Glutamatergic neuron (in vitro differentiated cells): ENCODE results near the gene EPN1. TPM values are rescaled to one million over a fixed set of nuclear protein-coding genes. Genes with fewer than 3 reads are reported as not detected.

Experiments
- DNase-seq: peaks from one replicate; pipeline ENCODE4 v3.0.0; 2022
- H3K27ac Mint-ChIP-seq: one replicate; pipeline ENCODE4 v1.8.0; 2020; ENCODE audit warnings: mild to moderate bottlenecking, mixed read lengths, inconsistent platforms; ENCODE audit not compliant: unreplicated experiment
- H3K27me3 Mint-ChIP-seq: one replicate; pipeline ENCODE4 v1.8.0; 2020; ENCODE audit warnings: mild to moderate bottlenecking, moderate library complexity, mixed read lengths, inconsistent platforms; ENCODE audit not compliant: unreplicated experiment
- H3K36me3 Mint-ChIP-seq: one replicate; pipeline ENCODE4 v1.8.0; 2020; ENCODE audit warnings: mild to moderate bottlenecking, mixed read lengths, inconsistent platforms; ENCODE audit not compliant: unreplicated experiment
- H3K4me1 Mint-ChIP-seq: one replicate; pipeline ENCODE4 v1.8.0; 2020; ENCODE audit warnings: mild to moderate bottlenecking, low read depth, mixed read lengths, inconsistent platforms; ENCODE audit not compliant: unreplicated experiment
- H3K4me3 Mint-ChIP-seq: one replicate; pipeline ENCODE4 v1.8.0; 2020; ENCODE audit warnings: mild to moderate bottlenecking, mixed read lengths, inconsistent platforms; ENCODE audit not compliant: unreplicated experiment
- H3K9me3 Mint-ChIP-seq: one replicate; pipeline ENCODE4 v1.8.0; 2020; ENCODE audit warnings: mild to moderate bottlenecking, moderate library complexity, mixed read lengths, inconsistent platforms; ENCODE audit not compliant: unreplicated experiment
- total RNA-seq: library from RNA; stranded (reverse); fragmentation: NEBNext Ultra II Directional; extraction: Animal tissue kit (Norgen Biotek cat#: 25700); gene quantifications from one replicate; pipeline ENCODE4 v1.2.1, GENCODE V29; 2021; ENCODE audit not compliant: unreplicated experiment
- TF ChIP-seq, protein P1 (sequence below): fragments of 200-600 bp; sonication (generic); IDR thresholded peaks from one replicate; pipeline ENCODE4 v1.5.0; 2021; ENCODE audit not compliant: partially characterized antibody, unreplicated experiment

The EPN1 gene
- total RNA-seq, 1 donor from 2014 or later = 150 TPM

DNA sequence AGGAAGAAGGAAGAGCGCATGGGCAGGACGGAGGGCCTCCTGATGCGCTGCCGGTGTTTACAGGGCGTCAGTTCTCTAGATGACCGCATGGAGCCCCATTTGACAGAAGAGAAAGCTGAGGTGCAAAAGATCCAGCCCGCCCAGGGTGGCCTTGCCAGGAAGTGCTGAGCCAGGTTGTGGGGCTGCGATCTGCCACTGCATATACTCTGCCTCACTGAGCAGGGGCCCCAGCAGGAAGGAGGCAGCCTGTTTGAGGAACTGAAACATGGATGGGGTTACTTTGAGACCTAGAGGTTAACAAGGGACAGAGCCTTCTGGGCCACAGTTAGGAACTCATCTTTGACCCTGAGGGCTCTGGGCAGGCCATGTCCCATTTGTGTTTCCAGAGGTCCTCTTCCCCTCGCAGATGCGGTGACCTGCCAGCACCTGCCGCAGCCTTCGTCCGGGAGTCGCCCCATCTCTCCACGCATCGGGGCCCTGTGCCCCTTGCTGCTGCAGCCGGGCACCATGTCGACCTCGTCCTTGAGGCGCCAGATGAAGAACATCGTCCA, 3.2 kb downstream of the EPN1 start:
- H3K27ac Mint-ChIP-seq = no peak overlapping the region

DNA sequence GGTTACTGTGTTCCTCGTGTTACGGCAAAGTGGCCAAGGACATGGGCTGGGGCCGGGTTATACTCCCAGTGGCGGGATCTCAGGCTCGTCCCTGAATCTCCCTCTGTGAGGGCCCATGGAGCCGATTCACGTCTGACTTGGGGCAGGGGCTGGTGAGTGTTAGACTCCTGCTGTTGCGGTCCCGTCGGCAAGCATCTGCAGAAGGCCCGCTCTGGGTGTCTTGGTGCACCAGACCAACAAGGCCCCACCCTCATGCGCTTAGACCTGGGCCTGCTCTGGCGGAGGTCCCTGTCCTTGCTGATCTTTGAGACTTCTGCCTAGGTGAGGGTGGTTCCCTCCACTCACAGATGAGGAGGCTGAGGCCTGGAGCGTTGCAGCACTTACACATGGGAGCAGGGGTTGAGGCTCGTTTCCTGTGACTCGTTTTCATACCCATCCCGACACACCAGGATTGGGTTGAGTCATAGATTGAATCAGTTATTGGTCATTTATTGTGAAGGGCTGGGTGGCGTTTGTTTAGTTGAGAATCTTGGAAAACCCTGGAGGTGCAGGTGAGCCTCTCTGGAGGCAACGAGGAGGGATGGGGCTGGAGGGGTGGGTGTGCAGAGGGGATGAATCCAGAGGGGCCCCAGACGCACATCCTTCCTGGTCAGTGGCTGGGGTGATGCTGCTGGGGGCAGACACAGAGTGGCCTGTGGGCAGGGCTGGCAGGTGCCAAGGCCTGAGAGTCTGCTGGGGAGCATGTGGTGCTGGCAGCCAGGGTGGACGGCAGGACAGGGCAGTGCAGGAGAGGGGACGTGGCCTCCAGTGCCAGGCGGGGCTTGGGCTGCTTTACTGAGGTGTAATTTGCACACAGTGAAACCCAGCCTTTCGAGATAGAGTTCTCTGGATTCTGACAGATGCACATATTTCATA, 4.6 kb downstream of the EPN1 start:
- no peak overlapping the region for H3K4me3 Mint-ChIP-seq
- TF ChIP-seq, protein P1, sequence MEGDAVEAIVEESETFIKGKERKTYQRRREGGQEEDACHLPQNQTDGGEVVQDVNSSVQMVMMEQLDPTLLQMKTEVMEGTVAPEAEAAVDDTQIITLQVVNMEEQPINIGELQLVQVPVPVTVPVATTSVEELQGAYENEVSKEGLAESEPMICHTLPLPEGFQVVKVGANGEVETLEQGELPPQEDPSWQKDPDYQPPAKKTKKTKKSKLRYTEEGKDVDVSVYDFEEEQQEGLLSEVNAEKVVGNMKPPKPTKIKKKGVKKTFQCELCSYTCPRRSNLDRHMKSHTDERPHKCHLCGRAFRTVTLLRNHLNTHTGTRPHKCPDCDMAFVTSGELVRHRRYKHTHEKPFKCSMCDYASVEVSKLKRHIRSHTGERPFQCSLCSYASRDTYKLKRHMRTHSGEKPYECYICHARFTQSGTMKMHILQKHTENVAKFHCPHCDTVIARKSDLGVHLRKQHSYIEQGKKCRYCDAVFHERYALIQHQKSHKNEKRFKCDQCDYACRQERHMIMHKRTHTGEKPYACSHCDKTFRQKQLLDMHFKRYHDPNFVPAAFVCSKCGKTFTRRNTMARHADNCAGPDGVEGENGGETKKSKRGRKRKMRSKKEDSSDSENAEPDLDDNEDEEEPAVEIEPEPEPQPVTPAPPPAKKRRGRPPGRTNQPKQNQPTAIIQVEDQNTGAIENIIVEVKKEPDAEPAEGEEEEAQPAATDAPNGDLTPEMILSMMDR = no peak
- H3K27ac Mint-ChIP-seq = no peak overlapping the region
- H3K36me3 Mint-ChIP-seq = no peaks in the 10 kb centered on the region
- DNase-seq = no peak
- H3K9me3 Mint-ChIP-seq = peaks cover 7% of the 10 kb centered on the region
- peaks cover 3% of the 10 kb centered on the region for H3K27me3 Mint-ChIP-seq
- H3K4me1 Mint-ChIP-seq = peaks cover 8% of the 10 kb centered on the region

More for the DNA sequence above, 3.2 kb downstream of the EPN1 start:
- no peak for DNase-seq
- TF ChIP-seq, protein P1 = no peak
- Mint-ChIP-seq H3K27me3 (peaks cover 7% of the 10 kb centered on the region), H3K4me3 (no peak overlapping the region), H3K9me3 (peaks cover 13% of the 10 kb centered on the region), H3K4me1 (peaks cover 8% of the 10 kb centered on the region), H3K36me3 (no peaks in the 10 kb centered on the region)

DNA sequence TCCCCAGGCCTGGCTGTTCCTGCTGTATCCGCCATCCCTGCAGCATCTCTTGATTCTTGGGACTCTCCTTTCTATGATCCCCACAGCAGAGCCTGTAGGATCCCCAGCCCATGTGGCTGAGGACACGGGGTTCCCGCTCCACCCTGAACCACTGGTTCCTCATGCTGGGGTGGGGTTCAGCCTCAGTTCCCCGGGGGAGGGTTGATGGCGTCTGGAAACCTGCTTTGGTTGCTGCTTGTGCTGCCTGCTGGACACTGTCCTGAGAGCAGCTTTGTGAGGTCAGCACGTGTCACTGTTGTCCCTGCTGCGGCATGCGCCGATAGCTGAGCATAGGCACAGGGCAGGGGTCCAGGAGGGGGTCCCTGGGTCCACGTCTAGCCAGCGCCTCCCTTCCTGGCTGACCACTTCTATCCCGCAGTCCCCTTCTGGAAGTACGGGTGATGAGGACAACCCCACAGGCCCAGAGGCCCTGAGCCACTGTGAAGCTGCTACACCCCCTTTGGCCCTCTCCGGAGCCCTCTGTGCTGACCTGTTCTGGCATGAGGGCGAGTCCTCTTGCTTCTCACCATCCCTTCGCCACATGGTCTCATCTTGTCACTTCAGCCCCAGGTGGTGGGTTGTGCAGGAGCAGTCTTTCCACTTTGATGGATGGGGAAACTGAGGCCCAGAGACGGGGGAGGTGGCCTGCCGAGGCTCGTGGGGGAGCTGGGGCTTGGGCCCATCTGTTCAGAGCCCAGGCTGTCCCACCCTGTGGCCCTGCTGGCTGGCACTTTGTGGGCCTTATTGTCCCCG, 5.5 kb downstream of the EPN1 start:
- peaks cover 5% of the 10 kb centered on the region for H3K9me3 Mint-ChIP-seq
- H3K27ac Mint-ChIP-seq = no peak overlapping the region
- peaks cover 8% of the 10 kb centered on the region for H3K4me1 Mint-ChIP-seq
- H3K4me3 Mint-ChIP-seq = no peak overlapping the region
- TF ChIP-seq, protein P1 = no peak
- H3K27me3 Mint-ChIP-seq = peaks cover 3% of the 10 kb centered on the region
- DNase-seq = no peak
- H3K36me3 Mint-ChIP-seq = no peaks in the 10 kb centered on the region

DNA sequence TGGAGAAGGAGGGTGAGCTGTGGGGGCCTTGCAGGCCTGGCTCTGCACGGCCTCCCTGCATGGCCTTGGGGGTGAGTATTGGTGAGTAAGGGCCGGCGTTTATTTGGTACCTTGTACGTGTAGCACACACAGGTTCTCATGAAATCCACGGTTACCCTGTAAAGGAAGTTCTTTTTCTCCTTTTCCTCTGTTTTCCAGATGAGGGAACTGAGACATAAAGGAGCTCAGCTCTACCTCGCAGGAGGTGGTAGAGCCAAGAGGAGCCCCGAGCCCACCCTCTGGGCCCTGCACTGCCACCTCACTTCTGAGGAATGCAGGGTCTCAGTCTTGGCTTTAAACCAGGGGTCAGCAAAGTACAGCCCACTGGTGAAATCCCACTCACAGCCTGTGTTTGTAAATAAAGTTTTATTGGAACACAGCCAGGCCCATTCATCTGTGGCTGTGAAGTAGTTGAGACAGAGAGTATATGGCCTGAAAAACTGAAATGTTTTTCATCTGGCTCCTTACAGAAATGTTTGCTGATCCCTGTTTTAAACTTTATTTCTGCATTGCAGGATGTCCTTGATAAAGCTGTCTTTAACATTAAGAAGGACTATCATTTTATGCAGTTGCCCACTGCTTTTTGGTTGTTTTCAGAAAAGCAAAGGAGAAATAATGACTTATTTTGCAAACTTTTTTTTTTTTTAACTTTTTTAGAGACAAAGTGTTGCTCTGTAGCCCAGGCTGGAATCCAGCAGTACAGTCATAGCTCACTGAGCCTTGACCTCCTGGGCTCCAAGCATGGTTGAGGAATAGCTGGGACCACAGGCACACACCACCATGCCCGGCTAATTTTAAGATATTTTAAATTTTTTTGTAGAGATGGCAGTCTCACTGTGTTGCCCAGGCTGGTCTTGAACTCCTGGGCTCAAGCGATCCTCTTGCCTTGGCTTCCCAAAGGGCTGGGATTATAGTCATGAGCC, 6.4 kb downstream of the EPN1 start:
- peaks cover 4% of the 10 kb centered on the region for H3K4me1 Mint-ChIP-seq
- TF ChIP-seq, protein P1 = no peak
- H3K9me3 Mint-ChIP-seq = peaks cover 3% of the 10 kb centered on the region
- DNase-seq = no peak
- peaks cover 3% of the 10 kb centered on the region for H3K27me3 Mint-ChIP-seq
- H3K36me3 Mint-ChIP-seq = no peaks in the 10 kb centered on the region
- H3K4me3 Mint-ChIP-seq = no peak overlapping the region
- no peak overlapping the region for H3K27ac Mint-ChIP-seq
